CD4-positive, alpha-beta T cell (primary cell): ENCODE results near the gene AGRN. TPM values are rescaled to one million over a fixed set of nuclear protein-coding genes. Genes with fewer than 3 reads are reported as not detected.

Experiments
- ATAC-seq: fragments of 200-7000 bp; cut with Tn5 transposase; one replicate; pipeline ENCODE4 v1.10.0; 2022; ENCODE audit warnings: mild to moderate bottlenecking; ENCODE audit not compliant: poor library complexity
- CTCF ChIA-PET: fragments of 350-600 bp; sonication (Branson Sonifier 250); formaldehyde crosslinking; loops from one replicate; lab custom pipeline; 2021; ENCODE audit warnings: antibody characterized with exemption, inconsistent platforms; lab: Charles Lee
- POLR2A ChIA-PET: fragments of 350-600 bp; sonication (Branson Sonifier 250); formaldehyde crosslinking; loops from one replicate; lab custom pipeline; 2021; ENCODE audit warnings: antibody characterized with exemption, inconsistent platforms; lab: Charles Lee
- DNase-seq, 14 experiments: peaks; one replicate each; pipeline ENCODE4 v3.0.0-alpha.2; 2013 to 2020; ENCODE audit warnings: mixed read lengths in 2 of 14
- H3K27ac ChIP-seq, 2 donors: one replicate each; pipeline versions ENCODE4 v1.5.1 to v1.7.0; 2013; ENCODE audit warnings: low read length in 2 of 2, low read depth in 1 of 2, mild to moderate bottlenecking in 1 of 2
- H3K27me3 ChIP-seq, 2 experiments: 1 replicate in 1 of 2; 2 replicates in 1 of 2; pipeline versions ENCODE4 v1.6.1 to v1.7.0; 2013; ENCODE audit warnings: low read length in 2 of 2, control low read depth in 1 of 2, mild to moderate bottlenecking in 1 of 2, moderate library complexity in 1 of 2; ENCODE audit not compliant: insufficient read depth in 2 of 2, control insufficient read depth in 1 of 2
- H3K36me3 ChIP-seq: one replicate; pipeline ENCODE4 v1.6.1; 2013; ENCODE audit warnings: low read length, control low read depth; ENCODE audit not compliant: insufficient read depth
- H3K4me1 ChIP-seq: one replicate; pipeline ENCODE4 v1.6.1; 2013; ENCODE audit warnings: low read length, control low read depth; ENCODE audit not compliant: insufficient read depth
- H3K4me3 ChIP-seq: one replicate; pipeline ENCODE4 v1.5.1; 2013; ENCODE audit warnings: mild to moderate bottlenecking, low read length, moderate library complexity
- H3K9me3 ChIP-seq, 2 experiments: 1 replicate in 1 of 2; 2 replicates in 1 of 2; pipeline versions ENCODE4 v1.6.1 to v1.7.0; 2013; ENCODE audit warnings: low read length in 2 of 2, mild to moderate bottlenecking in 2 of 2, control low read depth in 1 of 2, moderate library complexity in 1 of 2; ENCODE audit not compliant: control insufficient read depth in 1 of 2, insufficient read depth in 1 of 2
- H3K27ac Mint-ChIP-seq: one replicate; pipeline ENCODE4 v1.8.0; 2020; ENCODE audit warnings: mixed read lengths
- H3K27me3 Mint-ChIP-seq: one replicate; pipeline ENCODE4 v1.8.0; 2021; ENCODE audit warnings: mixed read lengths
- H3K36me3 Mint-ChIP-seq: one replicate; pipeline ENCODE4 v1.8.0; 2021; ENCODE audit warnings: low read depth, mixed read lengths
- H3K4me1 Mint-ChIP-seq: one replicate; pipeline ENCODE4 v1.8.0; 2021; ENCODE audit warnings: low read depth, mixed read lengths
- H3K4me3 Mint-ChIP-seq: one replicate; pipeline ENCODE4 v1.8.0; 2020; ENCODE audit warnings: mild to moderate bottlenecking, mixed read lengths
- H3K9me3 Mint-ChIP-seq: one replicate; pipeline ENCODE4 v1.8.0; 2020; ENCODE audit warnings: mixed read lengths
- intact Hi-C, 2 experiments: fragments of 100-400 bp; cut with DNase I in 1 of 2; cut with micrococcal nuclease in 1 of 2; formaldehyde crosslinking; loops; one replicate each; pipeline versions ENCODE4 v1.15.1 to v1.9.0; 2023 to 2025; cut with DNase I, micrococcal nuclease
- total RNA-seq, 174 experiments: library from RNA in 2 of 174; stranded (reverse) in 2 of 174; gene quantifications; one replicate each; pipeline ENCODE4 v1.2.3 and lab custom pipeline; 2021 to 2026
- TF ChIP-seq, protein P1 (sequence below): fragments of 200-600 bp; IDR thresholded peaks from one replicate; pipeline ENCODE4 v1.8.0; 2022; ENCODE audit warnings: antibody characterized with exemption, mild to moderate bottlenecking

Gene AGRN
- total RNA-seq, 2 experiments from 2014 or later: 1.5 to 2.0 TPM

GRCh38 chr1:1083416-1084371 is 63.8 kb downstream of the AGRN start:
- Mint-ChIP-seq H3K27me3 (no peaks in the 10 kb centered on the region), H3K4me1 (no peaks in the 10 kb centered on the region), H3K36me3 (no peaks in the 10 kb centered on the region), H3K27ac (no peak overlapping the region), H3K9me3 (no peaks in the 10 kb centered on the region), H3K4me3 (no peak overlapping the region)
- ChIA-PET POLR2A (no interaction called here), CTCF (no interaction called here)
- no peak overlapping the region for H3K4me3 ChIP-seq
- DNase-seq (peak in 2 of 14 experiments; percentile 1 to 27), ATAC-seq (no peak)
- H3K9me3 ChIP-seq: peaks cover 0 to 3% of the 10 kb centered on the region in 2 experiments
- TF ChIP-seq, protein P1, sequence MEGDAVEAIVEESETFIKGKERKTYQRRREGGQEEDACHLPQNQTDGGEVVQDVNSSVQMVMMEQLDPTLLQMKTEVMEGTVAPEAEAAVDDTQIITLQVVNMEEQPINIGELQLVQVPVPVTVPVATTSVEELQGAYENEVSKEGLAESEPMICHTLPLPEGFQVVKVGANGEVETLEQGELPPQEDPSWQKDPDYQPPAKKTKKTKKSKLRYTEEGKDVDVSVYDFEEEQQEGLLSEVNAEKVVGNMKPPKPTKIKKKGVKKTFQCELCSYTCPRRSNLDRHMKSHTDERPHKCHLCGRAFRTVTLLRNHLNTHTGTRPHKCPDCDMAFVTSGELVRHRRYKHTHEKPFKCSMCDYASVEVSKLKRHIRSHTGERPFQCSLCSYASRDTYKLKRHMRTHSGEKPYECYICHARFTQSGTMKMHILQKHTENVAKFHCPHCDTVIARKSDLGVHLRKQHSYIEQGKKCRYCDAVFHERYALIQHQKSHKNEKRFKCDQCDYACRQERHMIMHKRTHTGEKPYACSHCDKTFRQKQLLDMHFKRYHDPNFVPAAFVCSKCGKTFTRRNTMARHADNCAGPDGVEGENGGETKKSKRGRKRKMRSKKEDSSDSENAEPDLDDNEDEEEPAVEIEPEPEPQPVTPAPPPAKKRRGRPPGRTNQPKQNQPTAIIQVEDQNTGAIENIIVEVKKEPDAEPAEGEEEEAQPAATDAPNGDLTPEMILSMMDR: no peak
- intact Hi-C loops: no loop called here
- H3K36me3 ChIP-seq: no peaks in the 10 kb centered on the region
- peaks cover 4 to 7% of the 10 kb centered on the region in 2 experiments for H3K27me3 ChIP-seq
- H3K27ac ChIP-seq: no peak overlapping the region
- H3K4me1 ChIP-seq: peaks cover 14% of the 10 kb centered on the region

DNA sequence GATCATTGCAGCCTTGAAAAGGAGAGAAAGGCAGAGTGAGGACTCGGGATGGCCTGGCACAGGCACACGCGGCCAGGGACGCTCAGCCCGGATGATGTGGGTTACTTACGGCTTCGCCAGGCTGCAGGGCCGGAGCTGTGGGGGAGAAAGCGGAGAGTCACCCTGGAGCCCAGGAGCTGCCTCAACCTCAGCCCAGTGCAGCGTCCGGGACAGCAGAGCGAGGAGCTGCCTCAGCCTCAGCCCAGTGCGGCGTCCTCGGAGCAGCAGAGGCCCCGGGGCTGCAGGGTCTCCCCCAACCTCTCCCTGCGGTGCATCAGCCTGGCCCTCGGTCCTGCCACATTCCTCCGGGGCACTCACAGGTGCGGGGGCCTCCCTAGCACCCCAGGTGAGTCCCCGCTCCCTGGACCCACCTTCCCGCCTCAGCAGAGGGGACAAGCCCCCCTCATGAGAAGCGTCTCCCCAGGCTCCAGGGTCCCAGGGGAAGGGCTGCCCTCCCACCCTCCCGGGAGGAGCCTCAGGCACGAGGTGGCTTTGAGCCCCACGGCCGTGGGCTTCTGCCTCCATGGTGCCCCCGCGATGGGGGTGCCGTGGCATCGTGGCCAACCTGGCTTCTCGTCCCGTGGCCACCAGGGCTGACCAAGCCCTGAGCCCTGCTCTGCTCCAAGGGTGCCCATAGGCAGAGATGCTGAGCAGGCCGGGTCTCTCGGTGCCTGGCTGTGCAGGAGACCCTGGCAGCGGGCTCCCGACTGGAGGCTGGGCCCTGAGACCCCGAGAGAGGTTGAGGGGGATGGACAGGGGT is 64.7 kb downstream of the AGRN start:
- Histone ChIP-seq H3K36me3 (no peaks in the 10 kb centered on the region), H3K27ac (no peak overlapping the region), H3K9me3 (peaks cover 0 to 3% of the 10 kb centered on the region in 2 experiments), H3K4me1 (peaks cover 9% of the 10 kb centered on the region), H3K27me3 (peaks cover 2 to 4% of the 10 kb centered on the region in 2 experiments), H3K4me3 (no peak overlapping the region)
- ATAC-seq: no peak
- no peaks in the 10 kb centered on the region for H3K9me3 Mint-ChIP-seq
- DNase-seq: peak in 2 of 14 experiments; percentile 4 to 25
- H3K4me1 Mint-ChIP-seq: no peaks in the 10 kb centered on the region
- no peak overlapping the region for H3K27ac Mint-ChIP-seq
- ChIA-PET POLR2A (no interaction called here), CTCF (no interaction called here)
- TF ChIP-seq, protein P1: no peak
- no peaks in the 10 kb centered on the region for H3K27me3 Mint-ChIP-seq
- no peaks in the 10 kb centered on the region for H3K36me3 Mint-ChIP-seq
- intact Hi-C loops: no loop called here
- no peak overlapping the region for H3K4me3 Mint-ChIP-seq

DNA sequence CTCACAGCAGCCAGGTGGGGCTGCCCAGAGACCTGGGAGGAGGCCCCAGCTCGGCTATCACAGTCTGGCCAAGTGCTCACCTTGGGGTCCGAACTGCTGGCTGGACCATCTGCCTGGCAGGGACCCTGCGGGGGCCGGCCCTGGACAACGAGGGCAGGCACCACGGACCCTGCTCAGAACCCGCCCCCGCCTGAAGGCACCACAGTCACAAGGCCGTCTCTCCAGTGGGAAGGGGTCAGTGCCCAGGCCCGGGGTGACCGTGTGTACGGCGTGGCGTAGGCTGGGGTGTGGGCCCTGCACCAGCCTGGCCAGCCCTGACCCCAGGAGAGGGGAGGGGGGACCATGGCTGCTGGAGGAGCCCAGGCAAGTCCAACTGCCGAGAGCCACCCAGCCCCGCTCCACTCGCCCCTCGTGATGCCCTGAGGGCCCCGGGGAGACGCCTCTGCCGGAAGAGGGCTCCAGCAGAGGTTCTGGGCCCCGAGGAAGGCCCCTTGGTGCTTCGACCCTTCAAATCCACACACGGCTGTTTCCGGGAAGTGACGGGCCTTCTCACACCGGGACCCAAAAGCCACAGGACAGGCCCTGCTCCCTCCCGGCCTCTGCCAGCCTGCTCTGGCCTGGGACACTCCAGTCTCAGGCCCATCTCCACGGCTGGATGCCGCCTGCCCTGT is 65.4 kb downstream of the AGRN start:
- Histone ChIP-seq H3K9me3 (peaks cover 0 to under 1% of the 10 kb centered on the region in 2 experiments), H3K27ac (no peak overlapping the region), H3K36me3 (no peaks in the 10 kb centered on the region), H3K4me3 (no peak overlapping the region), H3K4me1 (peaks cover 1% of the 10 kb centered on the region), H3K27me3 (no peaks in the 10 kb centered on the region)
- no peak for ATAC-seq
- no peaks in the 10 kb centered on the region for H3K9me3 Mint-ChIP-seq
- DNase-seq: peak in 2 of 14 experiments; percentile 3 to 21
- intact Hi-C loops: no loop called here
- CTCF ChIA-PET: no interaction called here
- H3K4me3 Mint-ChIP-seq: no peak overlapping the region
- TF ChIP-seq, protein P1: no peak
- no peak overlapping the region for H3K27ac Mint-ChIP-seq
- no peaks in the 10 kb centered on the region for H3K4me1 Mint-ChIP-seq
- POLR2A ChIA-PET: no interaction called here
- H3K36me3 Mint-ChIP-seq: no peaks in the 10 kb centered on the region
- H3K27me3 Mint-ChIP-seq: no peaks in the 10 kb centered on the region
